HepG2 (cell line): ENCODE results near the gene PHF13. TPM values are rescaled to one million over a fixed set of nuclear protein-coding genes. Genes with fewer than 3 reads are reported as not detected.
A peak's percentile ranks its signal among the peaks of the same experiment; 100 is the strongest.

Experiments used
- BHLHE40 ChIP-seq: IDR thresholded peaks from 2 replicates; pipeline ENCODE4 v1.6.1; 2011; ENCODE audit warnings: low read length, improper control_type of control experiment
- GTF2F1 ChIP-seq: fragments of 150-350 bp; IDR thresholded peaks from 2 replicates; pipeline ENCODE4 v1.6.1; 2014; ENCODE audit warnings: low read length
- HNRNPL ChIP-seq: fragments of 200-400 bp; formaldehyde crosslinking; IDR thresholded peaks from 2 replicates; pipeline ENCODE4 v1.6.1; 2017; ENCODE audit warnings: mild to moderate bottlenecking, low read depth, low read length
- MED13 ChIP-seq: sonication (generic); formaldehyde crosslinking; IDR thresholded peaks from 2 replicates; pipeline ENCODE4 v1.5.0; 2020; ENCODE audit warnings: missing genetic modification reagents
- MEIS2 ChIP-seq: sonication (generic); formaldehyde crosslinking; IDR thresholded peaks from 2 replicates; pipeline ENCODE4 v1.9.0; 2021; ENCODE audit warnings: mild to moderate bottlenecking, missing genetic modification reagents
- PPARG ChIP-seq: conservative IDR thresholded peaks from 2 replicates; pipeline ENCODE4 v1.6.1; 2016; ENCODE audit warnings: missing biosample characterization, missing genetic modification reagents
- RARA ChIP-seq: IDR thresholded peaks from 2 replicates; pipeline ENCODE4 v1.6.1; 2016; ENCODE audit warnings: missing genetic modification reagents, missing compliant biosample characterization
- SNAPC2 ChIP-seq: sonication (generic); formaldehyde crosslinking; IDR thresholded peaks from 2 replicates; pipeline ENCODE4 v1.8.1; 2022; ENCODE audit warnings: mild to moderate bottlenecking, missing genetic modification reagents
- TOPORS ChIP-seq: sonication (generic); formaldehyde crosslinking; IDR thresholded peaks from 2 replicates; pipeline ENCODE4 v1.8.0; 2023; ENCODE audit warnings: mild to moderate bottlenecking, missing genetic modification reagents
- ZFX ChIP-seq: sonication (generic); formaldehyde crosslinking; IDR thresholded peaks from 2 replicates; pipeline ENCODE4 v1.4.0; 2020; ENCODE audit warnings: mild to moderate bottlenecking, low read depth, missing genetic modification reagents, moderate library complexity
- ZNF329 ChIP-seq: sonication (generic); formaldehyde crosslinking; IDR thresholded peaks from 2 replicates; pipeline ENCODE4 v1.9.0; 2021; ENCODE audit warnings: low read depth, mild to moderate bottlenecking, missing genetic modification reagents
- ZNF746 ChIP-seq: sonication (generic); formaldehyde crosslinking; IDR thresholded peaks from 2 replicates; pipeline ENCODE4 v1.8.0; 2022; ENCODE audit warnings: mild to moderate bottlenecking, missing genetic modification reagents
- ZNF777 ChIP-seq: sonication (generic); formaldehyde crosslinking; IDR thresholded peaks from 2 replicates; pipeline ENCODE4 v1.4.0; 2020; ENCODE audit warnings: missing genetic modification reagents
- ZNF790 ChIP-seq: sonication (generic); formaldehyde crosslinking; IDR thresholded peaks from 2 replicates; pipeline ENCODE4 v1.8.0; 2022; ENCODE audit warnings: missing genetic modification reagents, mild to moderate bottlenecking, borderline replicate concordance
- ZNF879 ChIP-seq: sonication (generic); formaldehyde crosslinking; IDR thresholded peaks from 2 replicates; pipeline ENCODE4 v1.8.1; 2023; ENCODE audit warnings: missing genetic modification reagents
- ZSCAN12 ChIP-seq: sonication (generic); formaldehyde crosslinking; IDR thresholded peaks from 2 replicates; pipeline ENCODE4 v1.9.0; 2021; ENCODE audit warnings: mild to moderate bottlenecking, missing genetic modification reagents
- polyA plus RNA-seq, 8 experiments: library from polyadenylated mRNA; depleted of rRNA in 3 of 8; stranded (reverse) in 7 of 8; unstranded in 1 of 8; fragments of >200 nt; fragmentation: Illumina TruSeq in 4 of 8; extraction: Trizol in 4 of 8; gene quantifications; 2 replicates each; pipeline versions ENCODE4 v1.2.1 to v1.2.3, GENCODE V29; 2011 to 2016; ENCODE audit warnings: low read depth in 4 of 8, missing spikeins in 1 of 8, mixed read lengths in 1 of 8; ENCODE audit not compliant: insufficient read depth in 1 of 8
- total RNA-seq, 5 experiments: library from RNA; depleted of rRNA; stranded (reverse); fragments of >200 nt; fragmentation: Illumina TruSeq; extraction: Trizol; gene quantifications; 2 replicates each; pipeline ENCODE4 v1.2.3, GENCODE V29; 2016; ENCODE audit warnings: low read depth in 1 of 5
- TF ChIP-seq, protein P1 (sequence below): sonication (generic); formaldehyde crosslinking; IDR thresholded peaks from 2 replicates; pipeline ENCODE4 v1.4.0; 2020; ENCODE audit warnings: missing genetic modification reagents
- TF ChIP-seq, protein P2 (sequence below): IDR thresholded peaks from 2 replicates; pipeline ENCODE4 v1.6.1; 2016; ENCODE audit warnings: missing genetic modification reagents, missing compliant biosample characterization
- TF ChIP-seq, protein P3 (sequence below): sonication (generic); formaldehyde crosslinking; IDR thresholded peaks from 2 replicates; pipeline ENCODE4 v1.4.0; 2020; ENCODE audit warnings: missing genetic modification reagents, borderline replicate concordance
- TF ChIP-seq, protein P4 (sequence below): sonication (generic); formaldehyde crosslinking; IDR thresholded peaks from 2 replicates; pipeline ENCODE4 v1.4.0; 2020; ENCODE audit warnings: mild to moderate bottlenecking, missing genetic modification reagents
- TF ChIP-seq, protein P5 (sequence below): sonication (generic); formaldehyde crosslinking; IDR thresholded peaks from 2 replicates; pipeline ENCODE4 v1.9.0; 2021; ENCODE audit warnings: missing genetic modification reagents, borderline replicate concordance
- TF ChIP-seq, protein P6 (sequence below): sonication (generic); IDR thresholded peaks from 2 replicates; pipeline ENCODE4 v1.6.1; 2016; ENCODE audit warnings: low read depth, borderline replicate concordance

PHF13 gene
- total and polyA plus RNA-seq, 2 of the 13 experiments (the other 11 are each of a cell fraction or from before 2014, with no cell fraction given), result 4.7 to 7.4 TPM

DNA sequence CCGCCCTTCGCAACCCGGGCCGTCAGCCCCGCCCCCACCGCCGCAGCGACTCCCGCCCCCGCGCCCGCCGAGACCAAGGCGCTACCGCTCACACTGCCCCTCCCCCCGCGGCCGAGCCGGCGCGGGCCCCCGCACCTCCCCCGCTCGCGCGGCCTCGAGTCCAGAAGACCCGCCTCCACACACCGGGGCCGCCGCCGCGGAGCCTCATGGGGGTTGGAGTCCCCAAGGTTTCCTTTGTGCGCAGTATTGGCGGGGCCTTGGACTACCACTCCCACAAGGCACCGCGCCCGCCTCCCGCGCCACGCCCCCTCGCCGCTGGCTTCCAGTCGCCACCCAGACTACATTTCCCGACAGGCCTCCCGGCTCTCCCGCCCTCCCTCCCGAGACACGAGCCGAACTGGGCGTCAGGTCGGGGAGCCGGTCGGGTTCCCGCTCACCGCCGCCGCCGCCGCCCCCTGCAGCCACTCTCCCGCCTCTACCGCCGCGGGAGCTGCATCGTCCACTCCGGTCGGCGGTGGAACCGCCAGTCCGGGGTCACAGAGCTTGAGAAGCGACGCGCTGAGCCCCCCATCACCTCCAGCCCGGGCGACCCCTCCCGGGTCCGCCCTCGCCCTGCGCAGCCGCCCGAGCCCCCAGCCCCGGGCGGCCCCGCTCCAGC lies at the start of gene PHF13 (continued):
- TF ChIP-seq ZNF777 (CRISPR knock-in tag) (peak; percentile 43; the same call in 1 of the 2 replicates), BHLHE40 (peak; percentile 22; the same call in 1 of the 2 replicates), HNRNPL (no peak), TOPORS (CRISPR knock-in tag) (no peak), ZNF879 (CRISPR knock-in tag) (0 out of 2 replicates have a peak, but pooled peaks have one; percentile 48), ZNF790 (CRISPR knock-in tag) (0 out of 2 replicates have a peak, but pooled peaks have one; percentile 27), ZNF746 (CRISPR knock-in tag) (peak; percentile 76), RARA (CRISPR knock-in tag) (peak; percentile 34), SNAPC2 (no peak), ZFX (CRISPR knock-in tag) (peak; percentile 61; the same call in 1 of the 2 replicates), ZSCAN12 (CRISPR knock-in tag) (no peak), PPARG (CRISPR knock-in tag) (0 out of 2 replicates have a peak, but pooled peaks have one; percentile 22), ZNF329 (no peak), MED13 (peak; percentile 72), GTF2F1 (no peak), MEIS2 (CRISPR knock-in tag) (0 out of 2 replicates have a peak, but pooled peaks have one; percentile 13)
- TF ChIP-seq, protein P1, sequence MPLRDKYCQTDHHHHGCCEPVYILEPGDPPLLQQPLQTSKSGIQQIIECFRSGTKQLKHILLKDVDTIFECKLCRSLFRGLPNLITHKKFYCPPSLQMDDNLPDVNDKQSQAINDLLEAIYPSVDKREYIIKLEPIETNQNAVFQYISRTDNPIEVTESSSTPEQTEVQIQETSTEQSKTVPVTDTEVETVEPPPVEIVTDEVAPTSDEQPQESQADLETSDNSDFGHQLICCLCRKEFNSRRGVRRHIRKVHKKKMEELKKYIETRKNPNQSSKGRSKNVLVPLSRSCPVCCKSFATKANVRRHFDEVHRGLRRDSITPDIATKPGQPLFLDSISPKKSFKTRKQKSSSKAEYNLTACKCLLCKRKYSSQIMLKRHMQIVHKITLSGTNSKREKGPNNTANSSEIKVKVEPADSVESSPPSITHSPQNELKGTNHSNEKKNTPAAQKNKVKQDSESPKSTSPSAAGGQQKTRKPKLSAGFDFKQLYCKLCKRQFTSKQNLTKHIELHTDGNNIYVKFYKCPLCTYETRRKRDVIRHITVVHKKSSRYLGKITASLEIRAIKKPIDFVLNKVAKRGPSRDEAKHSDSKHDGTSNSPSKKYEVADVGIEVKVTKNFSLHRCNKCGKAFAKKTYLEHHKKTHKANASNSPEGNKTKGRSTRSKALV, result no peak
- TF ChIP-seq, protein P2, sequence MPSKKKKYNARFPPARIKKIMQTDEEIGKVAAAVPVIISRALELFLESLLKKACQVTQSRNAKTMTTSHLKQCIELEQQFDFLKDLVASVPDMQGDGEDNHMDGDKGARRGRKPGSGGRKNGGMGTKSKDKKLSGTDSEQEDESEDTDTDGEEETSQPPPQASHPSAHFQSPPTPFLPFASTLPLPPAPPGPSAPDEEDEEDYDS (CRISPR knock-in tag), result 0 out of 2 replicates have a peak, but pooled peaks have one; percentile 34
- TF ChIP-seq, protein P3, sequence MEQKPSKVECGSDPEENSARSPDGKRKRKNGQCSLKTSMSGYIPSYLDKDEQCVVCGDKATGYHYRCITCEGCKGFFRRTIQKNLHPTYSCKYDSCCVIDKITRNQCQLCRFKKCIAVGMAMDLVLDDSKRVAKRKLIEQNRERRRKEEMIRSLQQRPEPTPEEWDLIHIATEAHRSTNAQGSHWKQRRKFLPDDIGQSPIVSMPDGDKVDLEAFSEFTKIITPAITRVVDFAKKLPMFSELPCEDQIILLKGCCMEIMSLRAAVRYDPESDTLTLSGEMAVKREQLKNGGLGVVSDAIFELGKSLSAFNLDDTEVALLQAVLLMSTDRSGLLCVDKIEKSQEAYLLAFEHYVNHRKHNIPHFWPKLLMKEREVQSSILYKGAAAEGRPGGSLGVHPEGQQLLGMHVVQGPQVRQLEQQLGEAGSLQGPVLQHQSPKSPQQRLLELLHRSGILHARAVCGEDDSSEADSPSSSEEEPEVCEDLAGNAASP, result 0 out of 2 replicates have a peak, but pooled peaks have one; percentile 10
- TF ChIP-seq, protein P4, sequence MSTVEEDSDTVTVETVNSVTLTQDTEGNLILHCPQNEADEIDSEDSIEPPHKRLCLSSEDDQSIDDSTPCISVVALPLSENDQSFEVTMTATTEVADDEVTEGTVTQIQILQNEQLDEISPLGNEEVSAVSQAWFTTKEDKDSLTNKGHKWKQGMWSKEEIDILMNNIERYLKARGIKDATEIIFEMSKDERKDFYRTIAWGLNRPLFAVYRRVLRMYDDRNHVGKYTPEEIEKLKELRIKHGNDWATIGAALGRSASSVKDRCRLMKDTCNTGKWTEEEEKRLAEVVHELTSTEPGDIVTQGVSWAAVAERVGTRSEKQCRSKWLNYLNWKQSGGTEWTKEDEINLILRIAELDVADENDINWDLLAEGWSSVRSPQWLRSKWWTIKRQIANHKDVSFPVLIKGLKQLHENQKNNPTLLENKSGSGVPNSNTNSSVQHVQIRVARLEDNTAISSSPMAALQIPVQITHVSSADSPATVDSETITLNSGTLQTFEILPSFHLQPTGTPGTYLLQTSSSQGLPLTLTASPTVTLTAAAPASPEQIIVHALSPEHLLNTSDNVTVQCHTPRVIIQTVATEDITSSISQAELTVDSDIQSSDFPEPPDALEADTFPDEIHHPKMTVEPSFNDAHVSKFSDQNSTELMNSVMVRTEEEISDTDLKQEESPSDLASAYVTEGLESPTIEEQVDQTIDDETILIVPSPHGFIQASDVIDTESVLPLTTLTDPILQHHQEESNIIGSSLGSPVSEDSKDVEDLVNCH (CRISPR knock-in tag), result no peak
- TF ChIP-seq, protein P5, sequence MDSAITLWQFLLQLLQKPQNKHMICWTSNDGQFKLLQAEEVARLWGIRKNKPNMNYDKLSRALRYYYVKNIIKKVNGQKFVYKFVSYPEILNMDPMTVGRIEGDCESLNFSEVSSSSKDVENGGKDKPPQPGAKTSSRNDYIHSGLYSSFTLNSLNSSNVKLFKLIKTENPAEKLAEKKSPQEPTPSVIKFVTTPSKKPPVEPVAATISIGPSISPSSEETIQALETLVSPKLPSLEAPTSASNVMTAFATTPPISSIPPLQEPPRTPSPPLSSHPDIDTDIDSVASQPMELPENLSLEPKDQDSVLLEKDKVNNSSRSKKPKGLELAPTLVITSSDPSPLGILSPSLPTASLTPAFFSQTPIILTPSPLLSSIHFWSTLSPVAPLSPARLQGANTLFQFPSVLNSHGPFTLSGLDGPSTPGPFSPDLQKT (CRISPR knock-in tag), result no peak
- TF ChIP-seq, protein P6, sequence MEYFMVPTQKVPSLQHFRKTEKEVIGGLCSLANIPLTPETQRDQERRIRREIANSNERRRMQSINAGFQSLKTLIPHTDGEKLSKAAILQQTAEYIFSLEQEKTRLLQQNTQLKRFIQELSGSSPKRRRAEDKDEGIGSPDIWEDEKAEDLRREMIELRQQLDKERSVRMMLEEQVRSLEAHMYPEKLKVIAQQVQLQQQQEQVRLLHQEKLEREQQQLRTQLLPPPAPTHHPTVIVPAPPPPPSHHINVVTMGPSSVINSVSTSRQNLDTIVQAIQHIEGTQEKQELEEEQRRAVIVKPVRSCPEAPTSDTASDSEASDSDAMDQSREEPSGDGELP, result peak; percentile 37; the same call in 1 of the 2 replicates
